ENCODE measurements around the gene HOXA6. TPM values are rescaled to one million over a fixed set of nuclear protein-coding genes. Genes with fewer than 3 reads are reported as not detected.
A peak's percentile ranks its signal among the peaks of the same experiment; 100 is the strongest.

HOXA6 gene
- total RNA-seq, 1 experiment from 2014 or later = 3.3 TPM

DNA sequence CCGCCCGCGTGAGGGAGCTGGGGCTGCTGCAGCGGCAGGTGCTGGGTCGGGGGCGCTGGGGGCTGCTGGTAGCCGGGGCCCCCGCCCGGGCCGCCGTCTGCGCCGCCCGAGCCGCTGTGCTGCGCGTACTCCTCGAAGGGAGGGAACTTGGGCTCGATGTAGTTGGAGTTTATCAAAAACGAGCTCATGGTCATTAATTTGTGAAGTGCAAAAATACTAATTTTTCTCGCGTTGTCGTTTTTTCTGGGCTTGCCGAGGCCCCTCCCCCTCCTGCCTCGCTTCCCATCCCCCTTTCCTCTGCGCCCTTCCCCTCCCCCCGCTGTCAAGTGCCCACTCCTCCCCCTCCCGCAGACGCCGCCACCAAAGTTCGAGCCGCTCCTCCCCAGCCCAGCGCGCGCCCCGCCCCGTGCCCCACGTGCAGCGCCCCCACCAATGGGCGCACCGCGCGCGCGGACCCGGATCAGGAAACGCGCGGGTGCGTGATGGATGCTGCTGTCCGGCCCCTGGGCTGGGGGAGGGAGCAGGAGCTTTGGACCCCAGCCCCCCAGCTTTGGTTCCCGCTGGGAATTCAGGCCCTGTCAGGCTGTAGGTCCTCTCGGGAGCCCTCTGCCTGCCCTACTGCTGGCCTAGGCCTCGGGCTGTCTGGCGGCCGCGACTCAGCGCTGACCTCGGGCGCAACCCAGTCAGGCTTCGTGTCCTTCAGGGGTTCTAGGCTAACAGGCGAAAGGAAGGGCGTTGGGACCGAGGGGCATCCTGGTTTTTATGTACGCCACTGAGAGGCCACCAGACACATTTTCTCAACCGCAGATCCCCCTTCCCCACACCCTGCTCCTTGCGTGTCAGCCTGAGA, 16.8 kb downstream of the HOXA6 start, which contains the start of gene HOXA4:
Gene HOXA4, minus strand, starts transcription at position 218 of the 850 bp plus-strand sequence. Its CDS starts 24 bp downstream, at position 194.
- CTCF ChIA-PET = no interaction called here
- ATAC-seq = no peak
- peak within 1 kb of the TSS; percentile 98 for H3K27ac ChIP-seq (ENCODE audit: low read length)
- POLR2A ChIA-PET = interaction anchor here (0.6 kb wide), 1 partner anchor 33 kb away, joined by 5 read pairs; no protein-coding TSS in a partner anchor
- peaks cover 75% of the 10 kb centered on the region for H3K4me1 ChIP-seq (ENCODE audit: control insufficient read depth, insufficient read depth, low read length)
- BruUV-seq (replicated peaks) = no TSS peak
- intact Hi-C loops (cut with micrococcal nuclease; ENCODE audit: unreplicated experiment) (no loop called here), in situ Hi-C loops (cut with HindIII; ENCODE audit: low pct_unique_long_range_greater_than_20kb, low sequenced_read_pairs) (no loop called here)
- no peaks in the 10 kb centered on the region for H3K27me3 ChIP-seq (ENCODE audit: control insufficient read depth, insufficient read depth, low read length)
- TF ChIP-seq POLR2AphosphoS5 (IDR thresholded peaks at IDR 0.05; ENCODE audit: low read depth, low read length) (no peak), SIN3A (IDR thresholded peaks at IDR 0.05; ENCODE audit: borderline replicate concordance, insufficient read depth, low read depth, low read length) (no peak), TCF7L2 (IDR thresholded peaks at IDR 0.05; ENCODE audit: low read depth, low read length) (no peak)
- TF ChIP-seq, protein P1, sequence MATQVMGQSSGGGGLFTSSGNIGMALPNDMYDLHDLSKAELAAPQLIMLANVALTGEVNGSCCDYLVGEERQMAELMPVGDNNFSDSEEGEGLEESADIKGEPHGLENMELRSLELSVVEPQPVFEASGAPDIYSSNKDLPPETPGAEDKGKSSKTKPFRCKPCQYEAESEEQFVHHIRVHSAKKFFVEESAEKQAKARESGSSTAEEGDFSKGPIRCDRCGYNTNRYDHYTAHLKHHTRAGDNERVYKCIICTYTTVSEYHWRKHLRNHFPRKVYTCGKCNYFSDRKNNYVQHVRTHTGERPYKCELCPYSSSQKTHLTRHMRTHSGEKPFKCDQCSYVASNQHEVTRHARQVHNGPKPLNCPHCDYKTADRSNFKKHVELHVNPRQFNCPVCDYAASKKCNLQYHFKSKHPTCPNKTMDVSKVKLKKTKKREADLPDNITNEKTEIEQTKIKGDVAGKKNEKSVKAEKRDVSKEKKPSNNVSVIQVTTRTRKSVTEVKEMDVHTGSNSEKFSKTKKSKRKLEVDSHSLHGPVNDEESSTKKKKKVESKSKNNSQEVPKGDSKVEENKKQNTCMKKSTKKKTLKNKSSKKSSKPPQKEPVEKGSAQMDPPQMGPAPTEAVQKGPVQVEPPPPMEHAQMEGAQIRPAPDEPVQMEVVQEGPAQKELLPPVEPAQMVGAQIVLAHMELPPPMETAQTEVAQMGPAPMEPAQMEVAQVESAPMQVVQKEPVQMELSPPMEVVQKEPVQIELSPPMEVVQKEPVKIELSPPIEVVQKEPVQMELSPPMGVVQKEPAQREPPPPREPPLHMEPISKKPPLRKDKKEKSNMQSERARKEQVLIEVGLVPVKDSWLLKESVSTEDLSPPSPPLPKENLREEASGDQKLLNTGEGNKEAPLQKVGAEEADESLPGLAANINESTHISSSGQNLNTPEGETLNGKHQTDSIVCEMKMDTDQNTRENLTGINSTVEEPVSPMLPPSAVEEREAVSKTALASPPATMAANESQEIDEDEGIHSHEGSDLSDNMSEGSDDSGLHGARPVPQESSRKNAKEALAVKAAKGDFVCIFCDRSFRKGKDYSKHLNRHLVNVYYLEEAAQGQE (IDR thresholded peaks at IDR 0.05; ENCODE audit: insufficient read depth in 1 of 2, low read depth in 2 of 2, low read length in 1 of 2) = no peak
- TF ChIP-seq, protein P2, sequence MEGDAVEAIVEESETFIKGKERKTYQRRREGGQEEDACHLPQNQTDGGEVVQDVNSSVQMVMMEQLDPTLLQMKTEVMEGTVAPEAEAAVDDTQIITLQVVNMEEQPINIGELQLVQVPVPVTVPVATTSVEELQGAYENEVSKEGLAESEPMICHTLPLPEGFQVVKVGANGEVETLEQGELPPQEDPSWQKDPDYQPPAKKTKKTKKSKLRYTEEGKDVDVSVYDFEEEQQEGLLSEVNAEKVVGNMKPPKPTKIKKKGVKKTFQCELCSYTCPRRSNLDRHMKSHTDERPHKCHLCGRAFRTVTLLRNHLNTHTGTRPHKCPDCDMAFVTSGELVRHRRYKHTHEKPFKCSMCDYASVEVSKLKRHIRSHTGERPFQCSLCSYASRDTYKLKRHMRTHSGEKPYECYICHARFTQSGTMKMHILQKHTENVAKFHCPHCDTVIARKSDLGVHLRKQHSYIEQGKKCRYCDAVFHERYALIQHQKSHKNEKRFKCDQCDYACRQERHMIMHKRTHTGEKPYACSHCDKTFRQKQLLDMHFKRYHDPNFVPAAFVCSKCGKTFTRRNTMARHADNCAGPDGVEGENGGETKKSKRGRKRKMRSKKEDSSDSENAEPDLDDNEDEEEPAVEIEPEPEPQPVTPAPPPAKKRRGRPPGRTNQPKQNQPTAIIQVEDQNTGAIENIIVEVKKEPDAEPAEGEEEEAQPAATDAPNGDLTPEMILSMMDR (IDR thresholded peaks at IDR 0.05) = no peak
- H3K36me3 ChIP-seq (ENCODE audit: control insufficient read depth, insufficient read depth, low read length) = no peaks in the 10 kb centered on the region
- no peak for DNase-seq (ENCODE audit: low read depth, low spot score)
- no peak within 1 kb of the TSS for H3K4me3 ChIP-seq (ENCODE audit: low read depth in 2 of 2, low read length in 2 of 2)
- no peaks in the 10 kb centered on the region for H3K9me3 ChIP-seq (ENCODE audit: control insufficient read depth, insufficient read depth, low read depth, low read length)

DNA sequence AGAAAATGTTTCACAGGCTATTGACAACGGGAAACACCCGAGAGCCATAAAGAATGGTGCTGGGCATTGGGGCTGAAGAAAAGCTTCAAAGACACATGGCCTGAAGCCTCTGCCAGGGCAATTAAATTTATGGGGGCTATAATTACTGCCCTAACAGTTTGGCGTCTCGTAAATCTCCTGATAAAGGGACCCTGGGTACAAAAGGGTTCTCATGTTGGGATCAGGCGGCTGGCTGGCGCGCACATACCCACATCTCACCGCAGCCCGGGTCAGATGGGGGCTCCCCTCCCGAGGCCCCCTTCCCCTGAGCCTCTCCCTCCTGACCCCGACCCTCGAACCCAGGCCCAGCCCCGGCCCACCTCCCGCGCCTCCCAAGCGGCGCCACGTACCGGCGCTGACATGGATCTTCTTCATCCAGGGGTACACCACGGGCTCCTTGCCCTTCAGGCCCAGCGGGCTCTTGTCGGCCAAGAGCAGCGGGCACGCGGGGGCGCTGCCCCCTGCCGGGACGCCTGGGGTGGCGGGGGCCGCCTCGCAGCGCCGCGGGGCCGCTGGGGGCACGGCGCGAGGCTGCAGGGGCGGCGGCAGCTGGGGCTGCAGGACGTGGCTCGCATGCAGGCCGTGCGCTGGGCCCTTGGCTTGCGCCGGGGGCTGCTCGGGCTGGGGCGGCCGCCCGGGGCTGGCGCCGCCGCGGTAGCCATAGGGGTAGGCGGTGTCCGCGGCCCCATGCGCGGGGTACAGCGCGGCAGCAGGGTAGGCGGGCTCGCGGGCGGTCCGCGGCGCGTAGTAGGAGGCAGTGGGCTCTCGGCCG, 17.6 kb downstream of the HOXA6 start:
- Histone ChIP-seq H3K36me3 (ENCODE audit: control insufficient read depth, insufficient read depth, low read length) (no peaks in the 10 kb centered on the region), H3K27me3 (ENCODE audit: control insufficient read depth, insufficient read depth, low read length) (no peaks in the 10 kb centered on the region), H3K4me3 (ENCODE audit: low read depth in 2 of 2, low read length in 2 of 2) (no peak overlapping the region), H3K9me3 (ENCODE audit: control insufficient read depth, insufficient read depth, low read depth, low read length) (no peaks in the 10 kb centered on the region), H3K27ac (ENCODE audit: low read length) (no peak overlapping the region; the same call in 1 of the 2 replicates), H3K4me1 (ENCODE audit: control insufficient read depth, insufficient read depth, low read length) (peaks cover 74% of the 10 kb centered on the region)
- CTCF ChIA-PET = no interaction called here
- intact Hi-C loops (cut with micrococcal nuclease; ENCODE audit: unreplicated experiment) = no loop called here
- POLR2A ChIA-PET = no interaction called here
- TF ChIP-seq, protein P2 (IDR thresholded peaks at IDR 0.05) = no peak
- no peak for TF ChIP-seq TCF7L2 (IDR thresholded peaks at IDR 0.05; ENCODE audit: low read depth, low read length)
- no peak for TF ChIP-seq SIN3A (IDR thresholded peaks at IDR 0.05; ENCODE audit: borderline replicate concordance, insufficient read depth, low read depth, low read length)
- TF ChIP-seq, protein P1 (IDR thresholded peaks at IDR 0.05; ENCODE audit: insufficient read depth in 1 of 2, low read depth in 2 of 2, low read length in 1 of 2) = no peak
- TF ChIP-seq POLR2AphosphoS5 (IDR thresholded peaks at IDR 0.05; ENCODE audit: low read depth, low read length) = no peak
- DNase-seq (ENCODE audit: low read depth, low spot score) (no peak), ATAC-seq (no peak)
- in situ Hi-C loops (cut with HindIII; ENCODE audit: low pct_unique_long_range_greater_than_20kb, low sequenced_read_pairs) = no loop called here
- no TSS peak for BruUV-seq (replicated peaks)

All from Panc1 (cell line).